GM12874 (cell line): ENCODE measurements around the gene CEP112.

ENCODE experiments used
- TF ChIP-seq, protein P1 (sequence below): IDR thresholded peaks from 2 replicates; pipeline ENCODE4 v1.5.1; 2011; ENCODE audit warnings: low read depth, mild to moderate bottlenecking, control low read depth, low read length, moderate library complexity; ENCODE audit not compliant: insufficient read depth

Gene CEP112

DNA sequence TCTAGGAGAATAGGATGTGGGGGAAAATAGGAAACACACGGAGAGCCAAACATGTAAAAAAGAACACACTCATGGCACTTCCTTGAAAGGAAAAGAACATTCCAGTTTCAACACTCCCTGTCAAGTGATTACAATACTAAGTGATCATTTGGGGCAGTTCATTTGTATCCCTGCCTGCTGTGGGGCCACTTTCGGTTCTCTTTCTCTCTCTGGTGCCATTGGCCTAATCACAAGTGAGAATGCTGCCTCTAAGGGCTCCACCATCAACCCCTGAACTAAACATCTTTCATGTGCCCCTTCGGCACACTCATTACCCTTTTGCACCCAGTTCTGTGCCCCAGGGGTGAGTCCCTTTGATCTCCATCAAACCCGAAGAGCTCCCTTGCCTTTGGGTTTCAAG lies 197.3 kb downstream of the CEP112 start:
- TF ChIP-seq, protein P1, sequence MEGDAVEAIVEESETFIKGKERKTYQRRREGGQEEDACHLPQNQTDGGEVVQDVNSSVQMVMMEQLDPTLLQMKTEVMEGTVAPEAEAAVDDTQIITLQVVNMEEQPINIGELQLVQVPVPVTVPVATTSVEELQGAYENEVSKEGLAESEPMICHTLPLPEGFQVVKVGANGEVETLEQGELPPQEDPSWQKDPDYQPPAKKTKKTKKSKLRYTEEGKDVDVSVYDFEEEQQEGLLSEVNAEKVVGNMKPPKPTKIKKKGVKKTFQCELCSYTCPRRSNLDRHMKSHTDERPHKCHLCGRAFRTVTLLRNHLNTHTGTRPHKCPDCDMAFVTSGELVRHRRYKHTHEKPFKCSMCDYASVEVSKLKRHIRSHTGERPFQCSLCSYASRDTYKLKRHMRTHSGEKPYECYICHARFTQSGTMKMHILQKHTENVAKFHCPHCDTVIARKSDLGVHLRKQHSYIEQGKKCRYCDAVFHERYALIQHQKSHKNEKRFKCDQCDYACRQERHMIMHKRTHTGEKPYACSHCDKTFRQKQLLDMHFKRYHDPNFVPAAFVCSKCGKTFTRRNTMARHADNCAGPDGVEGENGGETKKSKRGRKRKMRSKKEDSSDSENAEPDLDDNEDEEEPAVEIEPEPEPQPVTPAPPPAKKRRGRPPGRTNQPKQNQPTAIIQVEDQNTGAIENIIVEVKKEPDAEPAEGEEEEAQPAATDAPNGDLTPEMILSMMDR: no peak

DNA sequence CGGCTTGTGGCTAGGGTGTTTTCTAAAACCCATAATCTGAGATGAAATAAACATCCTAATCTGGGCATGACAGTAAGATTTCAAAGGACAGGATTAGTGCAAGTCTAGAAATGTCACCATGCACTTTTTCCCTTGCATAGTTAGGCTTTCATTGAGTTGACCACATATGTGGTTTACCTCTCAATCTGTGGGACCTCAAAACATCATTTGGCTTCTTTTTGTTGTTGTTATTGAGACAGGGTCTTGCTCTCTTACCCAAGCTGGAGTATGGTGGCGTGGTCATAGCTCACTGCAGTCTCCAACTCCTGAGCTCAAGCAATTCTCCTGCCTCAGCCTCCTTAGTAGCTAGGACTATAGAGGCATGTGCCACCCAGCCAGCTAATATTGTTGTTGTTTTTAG lies 197.8 kb downstream of the CEP112 start:
- TF ChIP-seq, protein P1: no peak

DNA sequence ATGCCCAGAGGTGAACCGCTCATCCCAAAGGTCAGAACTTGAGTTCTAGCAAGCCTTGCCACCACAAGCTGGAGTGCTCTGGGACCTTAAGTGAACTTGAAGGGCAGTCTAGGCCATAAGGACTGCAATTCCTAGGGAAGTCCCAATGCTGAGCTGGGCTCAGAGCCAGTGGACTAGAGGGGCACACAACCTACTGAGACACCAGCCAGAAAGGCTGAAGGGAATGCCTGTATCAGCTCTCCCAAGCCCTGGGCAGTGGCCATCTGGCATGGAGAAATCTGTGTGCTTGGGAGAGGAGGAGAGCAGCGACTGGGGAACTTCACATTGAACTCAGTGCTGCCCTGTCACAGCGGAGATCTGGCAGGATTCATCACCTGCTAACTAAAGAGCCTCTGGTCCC lies 201.3 kb downstream of the CEP112 start:
- TF ChIP-seq, protein P1: no peak

DNA sequence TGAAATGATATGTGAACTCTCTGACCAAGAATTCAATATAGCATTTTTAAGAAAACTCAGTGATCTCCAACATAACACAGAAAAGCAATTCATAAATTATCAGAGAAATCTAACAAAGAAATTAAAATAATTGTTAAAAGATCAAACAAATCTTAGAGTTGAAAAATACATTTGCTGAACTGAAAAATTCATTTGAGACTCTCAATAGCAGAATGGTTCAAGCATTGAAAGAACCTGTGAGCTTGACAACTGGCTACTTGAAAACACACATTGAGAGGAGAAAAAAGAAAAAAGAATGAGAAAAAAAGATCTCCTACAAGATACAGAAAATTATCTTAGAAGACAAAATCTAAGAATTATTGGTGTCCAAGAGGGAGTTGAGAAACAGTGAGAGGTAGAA lies 203.5 kb downstream of the CEP112 start:
- TF ChIP-seq, protein P1: no peak

DNA sequence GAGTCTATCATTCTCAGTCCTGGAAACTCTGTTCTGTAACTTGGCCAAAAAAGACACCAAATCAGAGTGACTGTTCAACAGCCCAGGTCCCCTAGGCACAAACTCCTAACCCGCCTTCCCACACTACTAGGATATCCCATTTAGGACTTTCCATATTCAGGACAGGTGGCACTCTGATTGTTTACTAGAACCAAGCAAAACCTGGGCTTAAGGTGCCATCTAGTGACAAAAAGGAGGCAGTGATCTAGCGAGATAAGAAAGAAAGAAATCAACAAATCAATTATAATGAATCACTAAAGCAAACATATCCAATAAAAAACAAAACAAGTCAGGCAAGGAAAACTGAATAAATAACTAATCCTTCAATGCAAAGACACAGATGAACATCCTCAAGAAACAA lies 203.9 kb downstream of the CEP112 start:
- TF ChIP-seq, protein P1: no peak

DNA sequence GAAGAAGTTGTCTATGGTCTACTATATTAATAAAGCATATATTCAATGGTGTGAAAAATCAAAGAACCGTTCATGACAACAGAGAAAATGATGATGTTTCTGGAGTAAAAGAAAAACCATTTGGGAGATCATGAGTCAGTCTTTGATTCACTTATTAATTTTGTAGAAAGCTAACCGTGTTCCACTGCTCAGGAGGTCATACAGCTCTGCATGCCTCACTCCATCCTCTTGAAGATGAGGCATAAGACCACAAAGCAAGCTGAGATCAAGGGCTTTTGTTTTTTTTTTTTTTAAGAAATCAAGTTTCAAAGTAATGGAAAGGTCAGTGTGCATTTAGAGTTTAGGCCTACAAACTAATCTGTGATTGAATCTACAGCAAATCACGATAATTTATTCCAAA lies 206.4 kb downstream of the CEP112 start:
- TF ChIP-seq, protein P1: no peak

DNA sequence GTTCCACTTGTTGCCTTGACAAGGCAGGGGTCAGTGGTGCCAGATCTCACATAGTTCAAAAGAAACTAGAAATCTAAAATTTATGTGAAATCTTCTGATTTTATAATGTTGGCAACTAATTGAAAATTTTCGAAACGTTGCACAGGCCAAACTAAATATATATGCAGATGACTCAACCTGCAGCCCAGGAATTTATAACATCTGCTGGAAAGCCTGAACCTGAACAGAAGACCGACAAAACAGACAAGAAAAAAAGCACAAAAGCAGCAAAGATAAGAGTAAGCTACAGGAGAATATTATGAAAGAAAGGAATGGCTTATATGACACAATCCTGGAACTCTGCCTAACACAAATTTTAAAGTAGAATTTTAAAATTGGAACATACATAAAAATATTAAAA lies 207.6 kb downstream of the CEP112 start:
- TF ChIP-seq, protein P1: no peak

DNA sequence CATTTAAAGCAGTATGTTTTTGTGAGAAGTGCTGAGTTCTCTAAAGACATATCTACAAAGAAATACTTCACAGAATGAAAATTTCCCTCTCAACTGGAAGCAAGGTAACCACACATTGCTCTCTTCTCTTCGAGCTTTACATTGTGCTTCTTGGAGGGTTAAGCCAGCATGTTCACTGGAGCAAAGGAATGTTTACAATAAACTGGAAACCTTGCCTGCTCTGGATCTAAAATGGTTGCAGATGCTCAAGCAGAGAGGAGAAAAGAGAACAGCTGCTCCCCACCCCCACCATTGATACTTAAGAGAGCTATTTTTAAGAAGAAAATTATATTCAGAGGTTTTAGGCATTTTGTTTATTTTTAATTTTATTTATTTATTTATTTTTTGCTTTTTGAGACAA lies 213.1 kb downstream of the CEP112 start:
- TF ChIP-seq, protein P1: no peak
